ENCODE measurements around the gene KRT77.

KRT77 gene

GRCh38 chr12:52692254-52692653 lies 11.1 kb downstream of the KRT77 start:
- no peak for TF ChIP-seq CTCF (IDR thresholded peaks at IDR 0.05; ENCODE audit: borderline replicate concordance, control extremely low read depth, extremely low read depth, insufficient read depth, missing control alignments)
- in situ Hi-C loops (cut with MboI; ENCODE audit: low sequenced_read_pairs, unreplicated experiment): no loop called here
- no peak for DNase-seq (ENCODE audit: low spot score)

- TF ChIP-seq CTCF (IDR thresholded peaks at IDR 0.05; ENCODE audit: borderline replicate concordance, control extremely low read depth, extremely low read depth, insufficient read depth, missing control alignments): no peak
- DNase-seq (ENCODE audit: low spot score): no peak
- in situ Hi-C loops (cut with MboI; ENCODE audit: low sequenced_read_pairs, unreplicated experiment): no loop called here
Measured at GRCh38 chr12:52691841-52692150, 11.5 kb downstream of the KRT77 start.

GRCh38 chr12:52691076-52691840 lies 12.1 kb downstream of the KRT77 start:
- no peak for TF ChIP-seq CTCF (IDR thresholded peaks at IDR 0.05; ENCODE audit: borderline replicate concordance, control extremely low read depth, extremely low read depth, insufficient read depth, missing control alignments)
- in situ Hi-C loops (cut with MboI; ENCODE audit: low sequenced_read_pairs, unreplicated experiment): no loop called here
- DNase-seq (ENCODE audit: low spot score): no peak

GRCh38 chr12:52690351-52691075 lies 12.8 kb downstream of the KRT77 start:
- in situ Hi-C loops (cut with MboI; ENCODE audit: low sequenced_read_pairs, unreplicated experiment): no loop called here
- no peak for DNase-seq (ENCODE audit: low spot score)
- no peak for TF ChIP-seq CTCF (IDR thresholded peaks at IDR 0.05; ENCODE audit: borderline replicate concordance, control extremely low read depth, extremely low read depth, insufficient read depth, missing control alignments)

- in situ Hi-C loops (cut with MboI; ENCODE audit: low sequenced_read_pairs, unreplicated experiment): no loop called here
- no peak for TF ChIP-seq CTCF (IDR thresholded peaks at IDR 0.05; ENCODE audit: borderline replicate concordance, control extremely low read depth, extremely low read depth, insufficient read depth, missing control alignments)
- DNase-seq (ENCODE audit: low spot score): no peak
Measured at GRCh38 chr12:52689936-52690335, 13.4 kb downstream of the KRT77 start.

GRCh38 chr12:52689239-52689638 lies 14.1 kb downstream of the KRT77 start:
- DNase-seq (ENCODE audit: low spot score): no peak
- no peak for TF ChIP-seq CTCF (IDR thresholded peaks at IDR 0.05; ENCODE audit: borderline replicate concordance, control extremely low read depth, extremely low read depth, insufficient read depth, missing control alignments)
- in situ Hi-C loops (cut with MboI; ENCODE audit: low sequenced_read_pairs, unreplicated experiment): no loop called here

Data from GM13976 (cell line).